GM23248 (cell line): ENCODE data around the gene ALDH1A3. TPM values are rescaled to one million over a fixed set of nuclear protein-coding genes. Genes with fewer than 3 reads are reported as not detected.

Source experiments
- DNase-seq: peaks from one replicate; pipeline ENCODE4 v3.0.0-alpha.2; 2015
- H2AFZ ChIP-seq: fragments of 200-600 bp; sonication (generic); 2 replicates; pipeline ENCODE4 v1.6.1; 2016; ENCODE audit warnings: antibody characterized with exemption
- H3F3A ChIP-seq: fragments of 200-600 bp; sonication (generic); 2 replicates; pipeline ENCODE4 v1.6.1; 2016; ENCODE audit warnings: mild to moderate bottlenecking, antibody characterized with exemption, mixed run types; ENCODE audit not compliant: insufficient read depth
- H3K27ac ChIP-seq: fragments of 200-600 bp; sonication (generic); 2 replicates; pipeline ENCODE4 v1.5.1; 2016; ENCODE audit warnings: mild to moderate bottlenecking
- H3K27me3 ChIP-seq: fragments of 200-600 bp; sonication (generic); replicated peaks from 2 replicates; pipeline ENCODE4 v1.6.1; 2016; ENCODE audit warnings: mild to moderate bottlenecking; ENCODE audit not compliant: insufficient read depth
- H3K36me3 ChIP-seq: fragments of 200-600 bp; sonication (generic); 2 replicates; pipeline ENCODE4 v1.6.1; 2016; ENCODE audit warnings: low read depth, mild to moderate bottlenecking
- H3K4me1 ChIP-seq: fragments of 200-600 bp; sonication (generic); 2 replicates; pipeline ENCODE4 v1.6.1; 2016; ENCODE audit warnings: mild to moderate bottlenecking; ENCODE audit not compliant: insufficient read depth
- H3K4me2 ChIP-seq: fragments of 200-600 bp; sonication (generic); one replicate; pipeline ENCODE4 v1.6.1; 2016; ENCODE audit warnings: mild to moderate bottlenecking; ENCODE audit not compliant: unreplicated experiment
- H3K4me3 ChIP-seq: fragments of 200-600 bp; sonication (generic); 2 replicates; pipeline ENCODE4 v1.5.1; 2016; ENCODE audit warnings: mild to moderate bottlenecking
- H3K79me2 ChIP-seq: fragments of 200-600 bp; sonication (generic); 2 replicates; pipeline ENCODE4 v1.6.1; 2016; ENCODE audit warnings: mild to moderate bottlenecking; ENCODE audit not compliant: insufficient read depth
- H3K9ac ChIP-seq: fragments of 200-600 bp; sonication (generic); 2 replicates; pipeline ENCODE4 v1.6.1; 2016; ENCODE audit warnings: mild to moderate bottlenecking
- H3K9me2 ChIP-seq: fragments of 200-600 bp; sonication (generic); 2 replicates; pipeline ENCODE4 v1.6.1; 2016; ENCODE audit warnings: mixed run types, mild to moderate bottlenecking, moderate library complexity; ENCODE audit not compliant: insufficient read depth
- H3K9me3 ChIP-seq: fragments of 200-600 bp; sonication (generic); one replicate; pipeline ENCODE4 v1.6.1; 2017; ENCODE audit warnings: low read depth
- H4K20me1 ChIP-seq: fragments of 200-600 bp; sonication (generic); 2 replicates; pipeline ENCODE4 v1.6.0; 2016; ENCODE audit not compliant: insufficient read depth
- EZH2 ChIP-seq: fragments of 200-600 bp; sonication (generic); IDR thresholded peaks from 2 replicates; pipeline ENCODE4 v1.6.1; 2018; ENCODE audit warnings: antibody characterized with exemption, mild to moderate bottlenecking; ENCODE audit not compliant: insufficient read depth, poor library complexity, severe bottlenecking
- EZH2phosphoT487 ChIP-seq: fragments of 200-600 bp; sonication (generic); IDR thresholded peaks from 2 replicates; pipeline ENCODE4 v1.6.1; 2018; ENCODE audit warnings: antibody characterized with exemption, moderate library complexity, mild to moderate bottlenecking, low read depth; ENCODE audit not compliant: insufficient read depth
- WGBS, 2 experiments: methylation state at CpG; one replicate each; pipeline ENCODE4 v1.1.6; 2015 to 2017; ENCODE audit warnings: low lambda C conversion rate in 2 of 2, low coverage in 1 of 2; ENCODE audit errors: missing lambda C conversion rate in 2 of 2; 5-methylcytosine and 5-hydroxymethylcytosine counted together
- in situ Hi-C: fragments of 300-500 bp; cut with MboI; formaldehyde crosslinking; loops from 2 replicates; pipeline ENCODE4 v1.15.0; 2020
- polyA plus RNA-seq: library from polyadenylated mRNA; unstranded; fragments of >200 nt; fragmentation: Nextera tagmentation; extraction: Ambion mirVana; gene quantifications from 2 replicates; pipeline ENCODE4 v1.2.1, GENCODE V29; 2016
- total RNA-seq: library from RNA; depleted of rRNA; stranded (reverse); fragments of >200 nt; shearing (Covaris generic); gene quantifications from 2 replicates; pipeline ENCODE4 v1.2.3, GENCODE V29; 2014

The ALDH1A3 gene
- total and polyA plus RNA-seq, 2 experiments from 2014 or later = 4.8 to 9.9 TPM

DNA sequence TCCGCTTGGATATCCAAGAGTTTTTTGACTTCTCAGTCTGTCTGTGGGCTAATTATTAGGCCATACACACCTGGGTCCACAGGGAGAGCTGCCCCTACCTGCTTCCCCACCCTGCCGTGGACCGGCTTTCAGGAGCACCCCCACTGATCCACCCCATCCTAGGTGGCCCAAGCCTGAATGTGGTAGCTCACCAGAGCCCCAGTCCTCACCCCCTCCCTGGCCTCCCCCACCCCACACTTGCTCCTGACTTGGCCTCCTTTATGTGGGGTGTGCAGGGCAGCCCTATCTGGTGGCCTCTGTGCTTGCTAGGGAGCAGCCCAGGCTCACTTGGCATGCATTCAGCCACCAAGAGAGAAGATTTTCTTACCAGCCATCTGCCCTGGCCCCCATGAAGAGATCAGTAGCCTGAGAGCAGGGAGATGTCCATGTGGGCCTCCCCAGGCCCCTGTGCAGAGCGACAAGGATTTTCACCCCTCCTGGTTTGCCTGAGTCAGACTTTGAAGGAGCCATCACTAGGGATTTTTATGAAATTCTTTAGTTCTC lies 50.7 kb downstream of the ALDH1A3 start:
- peaks cover 8% of the 10 kb centered on the region; the same call in 1 of the 2 replicates for H3K4me1 ChIP-seq
- in situ Hi-C loops = no loop called here

DNA sequence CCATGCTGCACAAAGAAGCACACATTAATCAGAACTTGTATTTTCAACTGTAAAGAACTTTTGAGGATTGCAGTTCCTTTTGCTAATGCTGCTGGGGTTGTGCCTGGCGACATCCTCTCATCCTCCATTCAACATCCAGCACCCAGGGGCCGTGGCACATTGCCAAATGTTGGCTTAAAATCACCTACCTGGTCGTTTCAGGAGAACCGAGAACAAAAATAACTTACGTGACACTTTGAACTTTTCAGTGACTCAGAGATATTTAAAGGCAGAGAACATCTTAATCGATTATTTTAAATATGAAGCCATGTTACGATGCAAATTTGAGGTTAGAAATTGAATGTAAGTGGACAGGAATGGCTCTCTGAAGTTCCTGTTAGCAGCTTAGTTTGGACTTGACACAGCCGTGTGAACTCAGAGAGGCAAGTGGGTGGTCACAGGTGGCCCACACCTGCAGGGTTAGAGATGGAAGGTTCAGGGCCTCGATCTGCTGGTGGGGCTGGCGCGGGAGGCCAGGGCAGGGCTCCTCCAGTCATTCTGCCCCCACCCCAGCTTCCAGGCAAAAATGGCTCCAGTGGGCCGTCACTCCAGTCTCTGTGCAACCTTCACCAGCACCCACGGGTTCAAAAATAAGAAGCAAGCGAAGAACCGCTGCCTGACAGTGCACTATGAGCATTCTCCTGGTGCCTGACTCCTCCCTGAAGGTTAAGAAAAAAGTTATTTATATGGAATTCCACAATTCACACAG lies 51.7 kb downstream of the ALDH1A3 start:
- TF ChIP-seq EZH2 = no peak
- no peak for TF ChIP-seq EZH2phosphoT487
- Histone ChIP-seq H4K20me1 (no peaks in the 10 kb centered on the region), H3K4me3 (no peak overlapping the region), H3K27ac (no peak overlapping the region), H2AFZ (no peak overlapping the region), H3K4me1 (peaks cover 8% of the 10 kb centered on the region; the same call in 1 of the 2 replicates), H3K9me3 (no peaks in the 10 kb centered on the region), H3K27me3 (no peaks in the 10 kb centered on the region), H3K9me2 (no peaks in the 10 kb centered on the region), H3F3A (no peaks in the 10 kb centered on the region), H3K79me2 (no peaks in the 10 kb centered on the region), H3K9ac (no peak overlapping the region), H3K36me3 (no peaks in the 10 kb centered on the region; the same call in 1 of the 2 replicates), H3K4me2 (no peak overlapping the region)
- no peak for DNase-seq
- 91 to 93% methylated on average over 15 of the region's 15 CpGs for WGBS, 2 experiments
- in situ Hi-C loops = no loop called here

More for the DNA sequence above, 50.7 kb downstream of the ALDH1A3 start:
- DNase-seq = no peak
- H3K9me3 ChIP-seq = no peaks in the 10 kb centered on the region
- 89 to 92% methylated on average over 4 of the region's 4 CpGs for WGBS, 2 experiments
- H3K36me3 ChIP-seq = peaks cover 4% of the 10 kb centered on the region; the same call in 1 of the 2 replicates
- no peak overlapping the region for H3K4me2 ChIP-seq
- TF ChIP-seq EZH2 (no peak), EZH2phosphoT487 (no peak)
- no peaks in the 10 kb centered on the region for H3K27me3 ChIP-seq
- H3K79me2 ChIP-seq = no peaks in the 10 kb centered on the region
- no peaks in the 10 kb centered on the region for H4K20me1 ChIP-seq
- no peaks in the 10 kb centered on the region for H3K9me2 ChIP-seq
- no peak overlapping the region for H2AFZ ChIP-seq
- H3K4me3 ChIP-seq = no peak overlapping the region
- H3F3A ChIP-seq = no peaks in the 10 kb centered on the region
- no peak overlapping the region for H3K27ac ChIP-seq
- H3K9ac ChIP-seq = no peak overlapping the region

DNA sequence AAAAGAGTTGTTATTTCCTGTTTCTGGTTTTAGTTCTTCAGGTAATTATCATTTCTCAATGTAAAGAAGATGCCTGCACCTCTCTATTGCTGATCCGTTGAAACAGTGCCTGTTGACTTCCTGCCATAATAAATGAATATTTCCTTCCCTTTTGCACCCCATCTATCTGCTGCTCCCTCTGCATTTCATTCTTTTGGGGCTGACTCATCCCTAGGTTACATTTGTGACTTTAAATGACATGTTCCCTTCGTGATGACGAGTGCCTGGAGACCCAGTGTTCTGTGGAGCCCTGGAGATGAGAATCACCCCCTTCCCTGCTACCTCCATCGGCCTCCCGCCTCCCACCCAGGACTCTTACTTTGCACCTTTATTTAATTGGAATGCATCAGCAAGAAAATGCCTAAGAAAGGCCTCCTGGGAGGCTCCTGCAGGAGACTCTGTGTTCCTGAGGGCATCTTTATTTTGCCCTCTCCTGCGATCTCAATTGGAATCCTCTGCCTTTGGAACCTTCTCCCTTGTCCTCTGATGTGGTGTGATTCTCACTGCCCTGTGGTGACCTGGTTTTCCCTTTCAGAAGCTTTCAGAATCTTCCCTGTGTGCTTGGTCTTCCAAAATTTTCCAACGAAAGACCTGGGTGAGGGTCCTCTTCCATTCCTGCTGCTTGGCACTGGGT lies 53.2 kb downstream of the ALDH1A3 start:
- no peaks in the 10 kb centered on the region for H3K79me2 ChIP-seq
- no peak overlapping the region for H2AFZ ChIP-seq
- H3K27me3 ChIP-seq = no peaks in the 10 kb centered on the region
- H3K4me3 ChIP-seq = no peak overlapping the region
- 77 to 78% methylated on average over 7 of the region's 7 CpGs for WGBS, 2 experiments
- H3K4me1 ChIP-seq = peaks cover 8% of the 10 kb centered on the region; the same call in 1 of the 2 replicates
- H3K36me3 ChIP-seq = no peaks in the 10 kb centered on the region; the same call in 1 of the 2 replicates
- no peak overlapping the region for H3K9ac ChIP-seq
- TF ChIP-seq EZH2 (no peak), EZH2phosphoT487 (no peak)
- DNase-seq = no peak
- H3K9me3 ChIP-seq = no peaks in the 10 kb centered on the region
- no peaks in the 10 kb centered on the region for H3K9me2 ChIP-seq
- no peaks in the 10 kb centered on the region for H4K20me1 ChIP-seq
- H3K4me2 ChIP-seq = no peak overlapping the region
- H3K27ac ChIP-seq = no peak overlapping the region
- in situ Hi-C loops = no loop called here
- no peaks in the 10 kb centered on the region for H3F3A ChIP-seq

DNA sequence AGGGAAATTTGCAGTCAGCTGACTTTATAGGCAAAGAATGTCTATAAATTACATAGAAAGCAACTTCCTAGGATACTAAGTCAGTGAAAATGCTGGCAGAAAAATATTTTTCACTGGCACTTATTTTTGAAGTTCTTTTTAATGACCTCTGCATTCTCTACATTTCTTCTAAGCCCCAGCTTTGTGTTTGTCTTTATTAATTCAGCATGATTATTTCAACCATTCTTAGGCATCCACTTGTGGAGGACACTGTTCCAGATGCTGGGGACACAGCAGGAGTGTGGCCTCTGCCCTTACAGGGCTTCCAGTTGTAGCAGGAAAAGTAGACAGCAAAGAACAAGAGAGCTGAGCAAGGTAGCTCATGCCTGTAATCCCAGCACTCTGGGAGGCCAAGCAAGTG lies 54.5 kb downstream of the ALDH1A3 start:
- in situ Hi-C loops = no loop called here

More for the DNA sequence above, 54.5 kb downstream of the ALDH1A3 start:
- no peak overlapping the region for H3K9ac ChIP-seq
- DNase-seq = no peak
- no peak overlapping the region for H3K4me3 ChIP-seq
- no peaks in the 10 kb centered on the region for H3K36me3 ChIP-seq
- H3K4me1 ChIP-seq = peaks cover 8% of the 10 kb centered on the region; the same call in 1 of the 2 replicates
- no peaks in the 10 kb centered on the region for H3K27me3 ChIP-seq
- H4K20me1 ChIP-seq = no peaks in the 10 kb centered on the region
- no peak overlapping the region for H3K27ac ChIP-seq
- no peaks in the 10 kb centered on the region for H3F3A ChIP-seq
- no peaks in the 10 kb centered on the region for H3K9me2 ChIP-seq
- TF ChIP-seq EZH2 (no peak), EZH2phosphoT487 (no peak)
- H2AFZ ChIP-seq = no peak overlapping the region
- no peaks in the 10 kb centered on the region for H3K9me3 ChIP-seq
- H3K4me2 ChIP-seq = no peak overlapping the region
- H3K79me2 ChIP-seq = no peaks in the 10 kb centered on the region
